ENCODE data around the gene RAB13. TPM values are rescaled to one million over a fixed set of nuclear protein-coding genes. Genes with fewer than 3 reads are reported as not detected.

The RAB13 gene
- total RNA-seq, 1 experiment from 2014 or later, result 73.6 TPM

GRCh38 chr1:153932156-153933131 is 53.7 kb downstream of the RAB13 start:
- Histone ChIP-seq H3K9me2 (ENCODE audit: insufficient read depth) (no peaks in the 10 kb centered on the region), H3K4me2 (no peak overlapping the region), H3F3A (ENCODE audit: insufficient read depth, low read depth) (0 out of 2 replicates have a peak, but pooled peaks cover 2% of the 10 kb centered on the region), H3K36me3 (ENCODE audit: low read depth) (no peaks in the 10 kb centered on the region), H4K20me1 (ENCODE audit: insufficient read depth) (no peaks in the 10 kb centered on the region), H3K79me2 (ENCODE audit: low read depth) (no peaks in the 10 kb centered on the region), H3K27ac (no peak overlapping the region), H3K4me1 (replicated peaks; ENCODE audit: insufficient read depth) (no peaks in the 10 kb centered on the region), H3K9me3 (ENCODE audit: insufficient read depth, low read depth) (no peaks in the 10 kb centered on the region), H3K4me3 (no peak overlapping the region), H3K27me3 (ENCODE audit: insufficient read depth, low read depth) (no peaks in the 10 kb centered on the region), H2AFZ (no peak overlapping the region)
- ChIA-PET POLR2A (ENCODE audit: unreplicated experiment) (no interaction called here), CTCF (interaction anchor here (0.5 to 0.7 kb wide), 2 partner anchors 8 to 362 kb away, joined by 6 to 12 read pairs; no protein-coding TSS in a partner anchor)
- intact Hi-C loops (cut with micrococcal nuclease; ENCODE audit: unreplicated experiment), result no loop called here
- no peak for DNase-seq
- no TSS peak for BruUV-seq (replicated peaks)
- TF ChIP-seq CTCF (conservative IDR thresholded peaks at IDR 0.05), result no peak
- no peak for TF ChIP-seq EZH2 (IDR thresholded peaks at IDR 0.05; ENCODE audit: low read depth)

Small RNAs within 50 kb of the gene (microRNA-seq; reads per million reads assigned to microRNA genes)
- not detected for gene MIR6737 (ENCODE audit: borderline number of aligned reads, borderline replicate concordance)

Other genes starting within 250 kb of the RAB13 start
- 14.4 and 17.1 TPM in 2 replicates for gene SLC27A3, start 210.9 kb downstream of the RAB13 start, total RNA-seq (2021)
- gene GATAD2B, start 63.4 kb downstream of the RAB13 start, total RNA-seq (2021), result 51.4 and 56.1 TPM in 2 replicates
- 41.3 and 52.7 TPM in 2 replicates for gene DENND4B, start 39.6 kb downstream of the RAB13 start, total RNA-seq (2021)
- 44.5 and 63.6 TPM in 2 replicates for gene CRTC2, start 27.7 kb downstream of the RAB13 start, total RNA-seq (2021)
- 141 and 164 TPM in 2 replicates for gene SLC39A1, start 22.8 kb downstream of the RAB13 start, total RNA-seq (2021)
- gene CREB3L4, start 18.4 kb downstream of the RAB13 start, total RNA-seq (2021), result 23.4 and 25.9 TPM in 2 replicates
- gene JTB, start 8.7 kb downstream of the RAB13 start, total RNA-seq (2021), result 106 and 108 TPM in 2 replicates
- gene RPS27, start 4.4 kb upstream of the RAB13 start, total RNA-seq (2021), result 898 and 1,409 TPM in 2 replicates
- gene NUP210L, start 168.7 kb upstream of the RAB13 start, total RNA-seq (2021), result not detected in 2 replicates
- 375 and 491 TPM in 2 replicates for gene TPM3, start 205.8 kb upstream of the RAB13 start, total RNA-seq (2021)
- gene CFAP141, start 220.0 kb upstream of the RAB13 start, total RNA-seq (2021), result not detected in 2 replicates
- 101 and 157 TPM in 2 replicates for gene UBAP2L, start 234.6 kb upstream of the RAB13 start, total RNA-seq (2021)